Osteoblast (primary cell): ENCODE measurements around the gene PIEZO1. TPM values are rescaled to one million over a fixed set of nuclear protein-coding genes. Genes with fewer than 3 reads are reported as not detected.

Experiments used
- DNase-seq: peaks from one replicate; pipeline ENCODE4 v3.0.0; 2011; ENCODE audit warnings: low spot score, mixed read lengths; ENCODE audit not compliant: insufficient read length; ENCODE audit errors: missing footprints
- H2AFZ ChIP-seq: 2 replicates; pipeline ENCODE4 v1.6.0; 2011; ENCODE audit warnings: mild to moderate bottlenecking, low read length
- H3K27ac ChIP-seq: 2 replicates; pipeline ENCODE4 v1.5.1; 2011; ENCODE audit warnings: mild to moderate bottlenecking, low read depth, low read length, moderate library complexity
- H3K27me3 ChIP-seq: 2 replicates; pipeline ENCODE4 v1.6.0; 2012; ENCODE audit warnings: mild to moderate bottlenecking, control low read depth, inconsistent platforms, low read length, moderate library complexity; ENCODE audit not compliant: insufficient read depth
- H3K36me3 ChIP-seq: 2 replicates; pipeline ENCODE4 v1.5.1; 2011; ENCODE audit warnings: mild to moderate bottlenecking, low read length, control low read depth, moderate library complexity; ENCODE audit not compliant: insufficient read depth
- H3K4me1 ChIP-seq: 2 replicates; pipeline ENCODE4 v1.5.1; 2011; ENCODE audit warnings: mild to moderate bottlenecking, low read length, control low read depth, moderate library complexity; ENCODE audit not compliant: insufficient read depth
- H3K4me2 ChIP-seq: 2 replicates; pipeline ENCODE4 v1.6.0; 2011; ENCODE audit warnings: mild to moderate bottlenecking, low read length; ENCODE audit not compliant: insufficient read depth
- H3K4me3 ChIP-seq: fragments of 200-600 bp; sonication (generic); 3 replicates; pipeline ENCODE4 v1.5.1; 2012; ENCODE audit warnings: mild to moderate bottlenecking, low read length, inconsistent platforms; ENCODE audit not compliant: insufficient read depth
- H3K79me2 ChIP-seq: 2 replicates; pipeline ENCODE4 v1.6.0; 2012; ENCODE audit warnings: mild to moderate bottlenecking, low read length, control low read depth, inconsistent platforms; ENCODE audit not compliant: insufficient read depth
- H3K9me3 ChIP-seq: 2 replicates; pipeline ENCODE4 v1.5.1; 2011; ENCODE audit warnings: low read depth, low read length, control low read depth
- H4K20me1 ChIP-seq: 2 replicates; pipeline ENCODE4 v1.6.0; 2012; ENCODE audit warnings: mild to moderate bottlenecking, low read length, control low read depth; ENCODE audit not compliant: insufficient read depth
- total RNA-seq: library from RNA; depleted of rRNA; stranded (reverse); fragments of >200 nt; gene quantifications from 2 replicates; pipeline ENCODE4 v1.2.3, GENCODE V29; 2012
- TF ChIP-seq, protein P1 (sequence below): IDR thresholded peaks from 2 replicates; pipeline ENCODE4 v1.5.1; 2011; ENCODE audit warnings: mild to moderate bottlenecking, low read depth, low read length, moderate library complexity; ENCODE audit errors: extremely low read depth

PIEZO1 gene
- total RNA-seq, 1 donor: 207 TPM

DNA sequence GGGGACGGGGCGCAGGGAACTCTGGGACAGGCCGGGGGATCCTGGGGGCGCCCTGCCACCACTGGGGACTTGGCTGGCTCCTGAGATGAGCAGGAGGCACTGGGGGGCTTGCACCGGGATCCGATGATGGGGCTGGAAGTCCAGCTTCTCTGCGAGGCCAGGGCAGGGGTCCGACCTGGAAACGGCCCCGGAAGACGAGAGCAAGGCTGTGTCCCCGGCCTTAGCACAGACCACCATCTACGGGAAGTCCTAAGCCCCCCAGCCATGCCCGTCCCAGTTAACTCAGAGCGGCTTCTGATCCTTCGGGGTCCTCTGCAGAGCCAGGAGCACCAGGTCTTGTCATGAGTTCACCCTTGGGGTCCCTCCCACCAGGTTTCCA lies 19.1 kb upstream of the PIEZO1 start:
- no peak for DNase-seq
- peak overlapping the region; percentile 80 for H3K4me3 ChIP-seq
- H3K9me3 ChIP-seq: no peaks in the 10 kb centered on the region
- peaks cover 12% of the 10 kb centered on the region for H3K4me1 ChIP-seq
- peak overlapping the region; percentile 87 for H3K4me2 ChIP-seq
- peak overlapping the region; percentile 62 for H2AFZ ChIP-seq
- TF ChIP-seq, protein P1, sequence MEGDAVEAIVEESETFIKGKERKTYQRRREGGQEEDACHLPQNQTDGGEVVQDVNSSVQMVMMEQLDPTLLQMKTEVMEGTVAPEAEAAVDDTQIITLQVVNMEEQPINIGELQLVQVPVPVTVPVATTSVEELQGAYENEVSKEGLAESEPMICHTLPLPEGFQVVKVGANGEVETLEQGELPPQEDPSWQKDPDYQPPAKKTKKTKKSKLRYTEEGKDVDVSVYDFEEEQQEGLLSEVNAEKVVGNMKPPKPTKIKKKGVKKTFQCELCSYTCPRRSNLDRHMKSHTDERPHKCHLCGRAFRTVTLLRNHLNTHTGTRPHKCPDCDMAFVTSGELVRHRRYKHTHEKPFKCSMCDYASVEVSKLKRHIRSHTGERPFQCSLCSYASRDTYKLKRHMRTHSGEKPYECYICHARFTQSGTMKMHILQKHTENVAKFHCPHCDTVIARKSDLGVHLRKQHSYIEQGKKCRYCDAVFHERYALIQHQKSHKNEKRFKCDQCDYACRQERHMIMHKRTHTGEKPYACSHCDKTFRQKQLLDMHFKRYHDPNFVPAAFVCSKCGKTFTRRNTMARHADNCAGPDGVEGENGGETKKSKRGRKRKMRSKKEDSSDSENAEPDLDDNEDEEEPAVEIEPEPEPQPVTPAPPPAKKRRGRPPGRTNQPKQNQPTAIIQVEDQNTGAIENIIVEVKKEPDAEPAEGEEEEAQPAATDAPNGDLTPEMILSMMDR: no peak
- H3K27ac ChIP-seq: no peak overlapping the region
- no peaks in the 10 kb centered on the region for H3K27me3 ChIP-seq
- H4K20me1 ChIP-seq: no peaks in the 10 kb centered on the region
- peaks cover 19% of the 10 kb centered on the region for H3K36me3 ChIP-seq
- peaks cover 10% of the 10 kb centered on the region for H3K79me2 ChIP-seq

- Histone ChIP-seq H3K4me2 (peak within 1 kb of the TSS; percentile 87), H4K20me1 (no peaks in the 10 kb centered on the region), H3K36me3 (peaks cover 12% of the 10 kb centered on the region), H3K9me3 (no peaks in the 10 kb centered on the region), H3K79me2 (peaks cover 9% of the 10 kb centered on the region), H3K27me3 (no peaks in the 10 kb centered on the region), H3K4me1 (peaks cover 12% of the 10 kb centered on the region), H3K27ac (peak within 1 kb of the TSS; percentile 37), H2AFZ (peak within 1 kb of the TSS; percentile 74), H3K4me3 (peak within 1 kb of the TSS; percentile 80)
- peak; percentile 100 for DNase-seq
- TF ChIP-seq, protein P1: no peak
Observed at GRCh38 chr16:88803264-88803987, 18.4 kb upstream of the PIEZO1 start, which contains the start of gene CDT1. Gene CDT1 (plus strand): TSS chr16:88803789. CDS start chr16:88803832, 43 bp downstream.

- peak; percentile 66 for DNase-seq
Observed at GRCh38 chr16:88800277-88800592, 15.2 kb upstream of the PIEZO1 start.

More at GRCh38 chr16:88800277-88800592, 15.2 kb upstream of the PIEZO1 start:
- no peak overlapping the region for H3K4me2 ChIP-seq
- peaks cover 9% of the 10 kb centered on the region for H3K79me2 ChIP-seq
- no peaks in the 10 kb centered on the region for H3K9me3 ChIP-seq
- H3K27me3 ChIP-seq: no peaks in the 10 kb centered on the region
- no peak overlapping the region for H3K27ac ChIP-seq
- peaks cover 12% of the 10 kb centered on the region for H3K4me1 ChIP-seq
- H3K4me3 ChIP-seq: no peak overlapping the region
- H4K20me1 ChIP-seq: no peaks in the 10 kb centered on the region
- no peaks in the 10 kb centered on the region for H3K36me3 ChIP-seq
- no peak overlapping the region for H2AFZ ChIP-seq
- TF ChIP-seq, protein P1: no peak
